Gastrocnemius medialis (tissue), 4 donors: ENCODE data around the gene PAPPA.

Experiments
- POLR2A ChIP-seq, 2 donors: fragments of 450-650 bp; IDR thresholded peaks; one replicate each; pipeline ENCODE4 v1.6.1; 2017; ENCODE audit warnings: antibody characterized with exemption in 2 of 2, mild to moderate bottlenecking in 2 of 2, moderate library complexity in 2 of 2
- TF ChIP-seq, protein P1 (sequence below), 5 experiments: fragments of 450-650 bp in 3 of 5; fragments of 200-600 bp in 2 of 5; sonication (generic) in 2 of 5; IDR thresholded peaks in 4 of 5; conservative IDR thresholded peaks in 1 of 5; 1 replicate in 4 of 5; 2 replicates in 1 of 5; pipeline ENCODE4 v1.5.1; 2016 to 2019; ENCODE audit warnings: antibody characterized with exemption in 5 of 5, mild to moderate bottlenecking in 3 of 5, moderate library complexity in 3 of 5

DNA sequence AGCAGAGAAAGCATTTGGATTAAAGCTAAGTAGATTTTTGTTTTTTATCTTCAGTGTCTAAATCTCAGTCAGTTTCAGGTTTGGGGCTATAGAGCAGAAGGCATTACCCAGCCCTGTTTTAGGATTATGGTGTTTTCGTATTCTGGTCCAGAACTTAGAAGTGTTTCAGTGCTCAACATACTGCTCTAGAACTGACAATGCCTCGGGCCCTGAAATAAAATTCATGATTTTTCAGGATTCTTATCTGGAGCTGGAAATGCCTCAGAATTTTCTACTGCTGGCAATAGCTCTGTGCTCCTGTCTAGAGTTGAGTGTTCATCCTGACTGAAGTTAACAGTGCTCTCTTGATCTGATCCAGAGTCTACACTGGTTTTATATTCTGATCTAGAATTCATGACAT, 163.9 kb downstream of the PAPPA start:
- no peak for TF ChIP-seq POLR2A (IDR thresholded peaks at IDR 0.05)
- TF ChIP-seq, protein P1, sequence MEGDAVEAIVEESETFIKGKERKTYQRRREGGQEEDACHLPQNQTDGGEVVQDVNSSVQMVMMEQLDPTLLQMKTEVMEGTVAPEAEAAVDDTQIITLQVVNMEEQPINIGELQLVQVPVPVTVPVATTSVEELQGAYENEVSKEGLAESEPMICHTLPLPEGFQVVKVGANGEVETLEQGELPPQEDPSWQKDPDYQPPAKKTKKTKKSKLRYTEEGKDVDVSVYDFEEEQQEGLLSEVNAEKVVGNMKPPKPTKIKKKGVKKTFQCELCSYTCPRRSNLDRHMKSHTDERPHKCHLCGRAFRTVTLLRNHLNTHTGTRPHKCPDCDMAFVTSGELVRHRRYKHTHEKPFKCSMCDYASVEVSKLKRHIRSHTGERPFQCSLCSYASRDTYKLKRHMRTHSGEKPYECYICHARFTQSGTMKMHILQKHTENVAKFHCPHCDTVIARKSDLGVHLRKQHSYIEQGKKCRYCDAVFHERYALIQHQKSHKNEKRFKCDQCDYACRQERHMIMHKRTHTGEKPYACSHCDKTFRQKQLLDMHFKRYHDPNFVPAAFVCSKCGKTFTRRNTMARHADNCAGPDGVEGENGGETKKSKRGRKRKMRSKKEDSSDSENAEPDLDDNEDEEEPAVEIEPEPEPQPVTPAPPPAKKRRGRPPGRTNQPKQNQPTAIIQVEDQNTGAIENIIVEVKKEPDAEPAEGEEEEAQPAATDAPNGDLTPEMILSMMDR (IDR thresholded peaks at IDR 0.05 in 4 of 5, conservative IDR thresholded peaks at IDR 0.05 in 1 of 5), result no peak
